ENCODE data around the gene XCL1. TPM values are rescaled to one million over a fixed set of nuclear protein-coding genes. Genes with fewer than 3 reads are reported as not detected.

XCL1 gene
- total RNA-seq, 1 experiment from 2014 or later, result not detected

DNA sequence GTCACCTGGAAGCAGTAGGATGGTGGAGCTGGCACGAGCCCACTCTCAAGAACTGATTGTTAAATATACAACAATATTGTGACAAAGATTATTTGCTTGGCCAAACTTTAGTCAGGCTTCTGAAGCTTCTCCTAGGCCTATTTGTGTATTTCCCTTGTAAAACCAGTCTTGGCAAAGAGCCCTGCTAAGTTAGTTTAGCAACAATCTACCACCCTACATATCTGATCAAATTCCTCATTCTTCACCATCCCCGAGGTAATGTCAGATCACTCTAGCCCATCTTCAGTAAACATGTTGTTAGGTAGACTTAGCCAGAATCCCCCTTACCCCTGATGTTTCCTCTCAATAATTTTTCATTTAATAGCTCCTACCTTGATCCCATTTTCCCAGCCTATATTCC lies 39.6 kb downstream of the XCL1 start (continued):
- TF ChIP-seq CTCF (IDR thresholded peaks at IDR 0.05 in 2 of 3, conservative IDR thresholded peaks at IDR 0.05 in 1 of 3; ENCODE audit: borderline replicate concordance in 1 of 3, insufficient read depth in 1 of 3, low read depth in 2 of 3, low read length in 2 of 3) (no peak), SP1 (IDR thresholded peaks at IDR 0.05; ENCODE audit: low read depth) (no peak), ZNF274 (IDR thresholded peaks at IDR 0.05; ENCODE audit: low read depth, low read length) (no peak), YY1 (IDR thresholded peaks at IDR 0.05; ENCODE audit: extremely low read depth, insufficient replicate concordance, low read depth, low read length) (no peak)
- TF ChIP-seq, protein P1, sequence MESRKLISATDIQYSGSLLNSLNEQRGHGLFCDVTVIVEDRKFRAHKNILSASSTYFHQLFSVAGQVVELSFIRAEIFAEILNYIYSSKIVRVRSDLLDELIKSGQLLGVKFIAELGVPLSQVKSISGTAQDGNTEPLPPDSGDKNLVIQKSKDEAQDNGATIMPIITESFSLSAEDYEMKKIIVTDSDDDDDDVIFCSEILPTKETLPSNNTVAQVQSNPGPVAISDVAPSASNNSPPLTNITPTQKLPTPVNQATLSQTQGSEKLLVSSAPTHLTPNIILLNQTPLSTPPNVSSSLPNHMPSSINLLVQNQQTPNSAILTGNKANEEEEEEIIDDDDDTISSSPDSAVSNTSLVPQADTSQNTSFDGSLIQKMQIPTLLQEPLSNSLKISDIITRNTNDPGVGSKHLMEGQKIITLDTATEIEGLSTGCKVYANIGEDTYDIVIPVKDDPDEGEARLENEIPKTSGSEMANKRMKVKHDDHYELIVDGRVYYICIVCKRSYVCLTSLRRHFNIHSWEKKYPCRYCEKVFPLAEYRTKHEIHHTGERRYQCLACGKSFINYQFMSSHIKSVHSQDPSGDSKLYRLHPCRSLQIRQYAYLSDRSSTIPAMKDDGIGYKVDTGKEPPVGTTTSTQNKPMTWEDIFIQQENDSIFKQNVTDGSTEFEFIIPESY (IDR thresholded peaks at IDR 0.05; ENCODE audit: extremely low read depth, insufficient replicate concordance, low read length), result no peak
- TF ChIP-seq, protein P2, sequence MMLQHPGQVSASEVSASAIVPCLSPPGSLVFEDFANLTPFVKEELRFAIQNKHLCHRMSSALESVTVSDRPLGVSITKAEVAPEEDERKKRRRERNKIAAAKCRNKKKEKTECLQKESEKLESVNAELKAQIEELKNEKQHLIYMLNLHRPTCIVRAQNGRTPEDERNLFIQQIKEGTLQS (IDR thresholded peaks at IDR 0.05), result no peak

DNA sequence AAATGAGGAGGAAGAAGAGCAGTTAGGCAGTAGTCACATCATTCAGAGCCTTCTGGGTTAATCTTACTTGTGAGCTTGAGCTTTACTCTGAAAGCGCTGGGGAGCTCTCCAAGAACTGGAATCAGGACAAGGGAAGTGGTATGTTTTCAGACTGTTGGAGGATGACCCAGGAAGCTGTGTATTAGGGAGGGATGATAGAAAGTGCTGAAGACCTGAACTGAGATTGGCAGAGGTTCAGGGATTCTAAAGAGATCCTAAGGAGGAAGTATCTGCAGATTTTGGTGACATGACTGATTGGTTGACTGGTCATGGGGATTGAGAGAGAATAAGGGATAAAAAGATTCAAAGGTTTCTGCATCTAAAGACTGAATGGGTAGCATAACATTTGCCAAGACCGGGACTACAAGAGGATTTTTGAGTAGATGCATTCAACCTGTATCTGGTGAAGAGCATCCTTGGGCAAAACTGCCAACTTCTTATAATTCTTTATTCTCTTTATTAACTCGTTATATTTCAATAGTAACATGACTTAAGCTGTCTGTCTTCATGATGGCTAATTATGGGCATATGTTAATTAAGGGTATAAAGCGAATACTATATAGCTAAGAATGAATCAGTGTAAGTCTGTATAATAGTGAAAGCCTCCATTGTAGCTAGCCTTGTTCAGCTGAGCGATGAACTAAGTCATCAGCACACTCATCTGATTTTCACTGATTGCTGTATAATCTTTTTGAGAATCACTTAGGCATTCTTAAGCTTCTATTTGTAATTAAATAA lies 41.8 kb downstream of the XCL1 start:
- H3K4me3 ChIP-seq (replicated peaks in 1 of 2; ENCODE audit: low read depth in 1 of 2, low read length in 2 of 2), result no peak overlapping the region
- H2AFZ ChIP-seq (ENCODE audit: low read depth, low read length, poor library complexity, severe bottlenecking), result no peak overlapping the region
- no peak for ATAC-seq
- TF ChIP-seq POLR2A (IDR thresholded peaks at IDR 0.05; ENCODE audit: borderline replicate concordance, extremely low read depth, insufficient read depth, insufficient read length), result no peak
- no peak for TF ChIP-seq ZFX (IDR thresholded peaks at IDR 0.05)
- TF ChIP-seq, protein P2 (IDR thresholded peaks at IDR 0.05), result no peak
- TF ChIP-seq CEBPB (IDR thresholded peaks at IDR 0.05; ENCODE audit: low read depth), result no peak
- no peak for TF ChIP-seq RAD21 (IDR thresholded peaks at IDR 0.05; ENCODE audit: low read depth)
- no peak for TF ChIP-seq SRF (IDR thresholded peaks at IDR 0.05; ENCODE audit: low read depth)
- TF ChIP-seq ZNF274 (IDR thresholded peaks at IDR 0.05; ENCODE audit: low read depth, low read length), result no peak
- TF ChIP-seq, protein P3, sequence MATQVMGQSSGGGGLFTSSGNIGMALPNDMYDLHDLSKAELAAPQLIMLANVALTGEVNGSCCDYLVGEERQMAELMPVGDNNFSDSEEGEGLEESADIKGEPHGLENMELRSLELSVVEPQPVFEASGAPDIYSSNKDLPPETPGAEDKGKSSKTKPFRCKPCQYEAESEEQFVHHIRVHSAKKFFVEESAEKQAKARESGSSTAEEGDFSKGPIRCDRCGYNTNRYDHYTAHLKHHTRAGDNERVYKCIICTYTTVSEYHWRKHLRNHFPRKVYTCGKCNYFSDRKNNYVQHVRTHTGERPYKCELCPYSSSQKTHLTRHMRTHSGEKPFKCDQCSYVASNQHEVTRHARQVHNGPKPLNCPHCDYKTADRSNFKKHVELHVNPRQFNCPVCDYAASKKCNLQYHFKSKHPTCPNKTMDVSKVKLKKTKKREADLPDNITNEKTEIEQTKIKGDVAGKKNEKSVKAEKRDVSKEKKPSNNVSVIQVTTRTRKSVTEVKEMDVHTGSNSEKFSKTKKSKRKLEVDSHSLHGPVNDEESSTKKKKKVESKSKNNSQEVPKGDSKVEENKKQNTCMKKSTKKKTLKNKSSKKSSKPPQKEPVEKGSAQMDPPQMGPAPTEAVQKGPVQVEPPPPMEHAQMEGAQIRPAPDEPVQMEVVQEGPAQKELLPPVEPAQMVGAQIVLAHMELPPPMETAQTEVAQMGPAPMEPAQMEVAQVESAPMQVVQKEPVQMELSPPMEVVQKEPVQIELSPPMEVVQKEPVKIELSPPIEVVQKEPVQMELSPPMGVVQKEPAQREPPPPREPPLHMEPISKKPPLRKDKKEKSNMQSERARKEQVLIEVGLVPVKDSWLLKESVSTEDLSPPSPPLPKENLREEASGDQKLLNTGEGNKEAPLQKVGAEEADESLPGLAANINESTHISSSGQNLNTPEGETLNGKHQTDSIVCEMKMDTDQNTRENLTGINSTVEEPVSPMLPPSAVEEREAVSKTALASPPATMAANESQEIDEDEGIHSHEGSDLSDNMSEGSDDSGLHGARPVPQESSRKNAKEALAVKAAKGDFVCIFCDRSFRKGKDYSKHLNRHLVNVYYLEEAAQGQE (IDR thresholded peaks at IDR 0.05; ENCODE audit: low read depth), result no peak
- ChIA-PET RAD21 (ENCODE audit: low non-redundant PET in 1 of 2, low total read pairs in 2 of 2, uncharacterized antibody in 2 of 2, unreplicated experiment in 2 of 2) (no interaction called here), CTCF (interaction anchor here (1.4 kb wide), 1 partner anchor 15 kb away, joined by 7 read pairs; no protein-coding TSS in a partner anchor), POLR2A (interaction anchor here (1.1 kb wide), 1 partner anchor 12 kb away, joined by 3 read pairs; no protein-coding TSS in a partner anchor)
- no peaks in the 10 kb centered on the region for H3K9me3 ChIP-seq (ENCODE audit: control insufficient read depth in 1 of 2, insufficient read depth in 1 of 2, low read depth in 1 of 2, low read length in 2 of 2)
- no peaks in the 10 kb centered on the region for H3K27me3 ChIP-seq (ENCODE audit: insufficient read depth, low read length)
- H3K4me1 ChIP-seq (ENCODE audit: control insufficient read depth in 1 of 2, insufficient read depth in 2 of 2, low read length in 2 of 2), result peaks cover under 1 to 7% of the 10 kb centered on the region in 2 experiments; a peak in 3 of 4 replicates
- no peaks in the 10 kb centered on the region for H4K20me1 ChIP-seq (ENCODE audit: insufficient read depth)
- H3K4me2 ChIP-seq (ENCODE audit: low read length), result no peak overlapping the region
- intact Hi-C loops (cut with micrococcal nuclease), result no loop called here
- no peaks in the 10 kb centered on the region for H3K36me3 ChIP-seq (ENCODE audit: control insufficient read depth in 1 of 2, insufficient read depth in 2 of 2, low read length in 2 of 2)
- no TSS peak for BruUV-seq (replicated peaks)
- no peaks in the 10 kb centered on the region for H3K9me2 ChIP-seq (ENCODE audit: insufficient read depth)
- H3K27ac ChIP-seq (ENCODE audit: low read depth, low read length), result no peak overlapping the region
- no peak for DNase-seq (ENCODE audit: low read depth, low spot score)
- H3K9ac ChIP-seq (ENCODE audit: low read length), result no peak overlapping the region
- no peaks in the 10 kb centered on the region for H3K79me2 ChIP-seq (ENCODE audit: insufficient read depth, low read length)
